ENCODE results near the gene PPEF1. TPM values are rescaled to one million over a fixed set of nuclear protein-coding genes. Genes with fewer than 3 reads are reported as not detected.

The PPEF1 gene
- total and polyA plus RNA-seq, 2 of the 8 experiments (the other 6 are each of a cell fraction or from before 2014, with no cell fraction given) = 0.08 to 0.30 TPM

DNA sequence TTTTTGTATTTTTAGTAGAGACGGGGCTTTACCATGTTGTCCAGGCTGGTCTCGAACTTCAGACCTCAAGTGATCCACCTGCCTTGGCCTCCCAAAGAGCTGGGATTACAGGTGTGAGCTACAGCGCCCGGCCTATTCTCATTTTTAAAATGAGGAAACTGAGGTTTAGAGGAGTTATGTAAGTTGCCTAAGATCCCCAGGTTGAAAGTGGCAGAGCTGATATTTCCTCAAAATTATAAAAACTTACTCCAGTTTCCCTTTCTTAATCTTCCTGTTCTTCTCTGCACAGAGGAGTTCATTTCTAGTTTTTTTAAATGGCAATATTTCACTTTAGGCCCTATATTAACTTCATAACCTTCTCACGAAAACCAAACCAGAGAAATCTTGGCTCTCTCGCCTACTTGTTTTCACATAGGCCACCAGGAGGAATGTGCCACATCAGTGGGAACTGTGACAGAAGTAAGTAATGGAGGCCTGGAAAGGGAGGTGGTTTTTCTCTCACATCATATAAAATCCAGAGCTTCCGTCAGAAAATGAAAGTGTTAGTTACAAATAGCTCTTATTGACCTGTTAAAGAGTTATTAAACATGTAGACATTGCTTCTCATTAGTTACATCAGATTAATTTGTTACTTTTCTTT lies 19.5 kb upstream of the PPEF1 start (continued):
- TF ChIP-seq, protein P1, sequence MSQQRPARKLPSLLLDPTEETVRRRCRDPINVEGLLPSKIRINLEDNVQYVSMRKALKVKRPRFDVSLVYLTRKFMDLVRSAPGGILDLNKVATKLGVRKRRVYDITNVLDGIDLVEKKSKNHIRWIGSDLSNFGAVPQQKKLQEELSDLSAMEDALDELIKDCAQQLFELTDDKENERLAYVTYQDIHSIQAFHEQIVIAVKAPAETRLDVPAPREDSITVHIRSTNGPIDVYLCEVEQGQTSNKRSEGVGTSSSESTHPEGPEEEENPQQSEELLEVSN (IDR thresholded peaks at IDR 0.05) = no peak
- no peak for TF ChIP-seq SIN3A (conservative IDR thresholded peaks at IDR 0.05 in 1 of 2, IDR thresholded peaks at IDR 0.05 in 1 of 2; ENCODE audit: low read depth in 1 of 2, low read length in 2 of 2)
- no peak for TF ChIP-seq RFX5 (IDR thresholded peaks at IDR 0.05; ENCODE audit: borderline replicate concordance, low read depth, low read length)
- TF ChIP-seq POU5F1 (IDR thresholded peaks at IDR 0.05; ENCODE audit: low read depth, low read length) = no peak
- TF ChIP-seq TAF7 (optimal IDR thresholded peaks at IDR 0.05; ENCODE audit: borderline replicate concordance, low read depth, low read length) = no peak

All from H1 (cell line).